ENCODE measurements around the gene TAS2R10. TPM values are rescaled to one million over a fixed set of nuclear protein-coding genes. Genes with fewer than 3 reads are reported as not detected.

Gene TAS2R10
- total and polyA plus RNA-seq, 2 donors (not counting 1 experiment from before 2014, with no cell fraction given): 0.27 TPM; not detected in 1

GRCh38 chr12:10783252-10783651, 42.9 kb downstream of the TAS2R10 start:
- ChIA-PET POLR2A (no interaction called here), CTCF (no interaction called here)
- H3K4me2 ChIP-seq (replicated peaks; ENCODE audit: low read depth, low read length, poor library complexity, severe bottlenecking): no peak overlapping the region
- H3K36me3 ChIP-seq (replicated peaks in 1 of 2; ENCODE audit: control extremely low read depth in 1 of 2, control insufficient read depth in 1 of 2, extremely low read depth in 1 of 2, insufficient read depth in 2 of 2, low read length in 1 of 2): no peaks in the 10 kb centered on the region
- H3K27me3 Mint-ChIP-seq: peaks cover 3% of the 10 kb centered on the region
- H3K27ac ChIP-seq (ENCODE audit: low read length in 2 of 2): no peak overlapping the region
- TF ChIP-seq CTCF (IDR thresholded peaks at IDR 0.05): no peak
- no peak for TF ChIP-seq EZH2 (IDR thresholded peaks at IDR 0.05; ENCODE audit: borderline replicate concordance, insufficient read depth, low read depth, low read length, poor library complexity, severe bottlenecking)
- no peaks in the 10 kb centered on the region for H3K9me3 ChIP-seq (ENCODE audit: control extremely low read depth in 1 of 3, control insufficient read depth in 2 of 3, insufficient read depth in 1 of 3, low read length in 2 of 3)
- H3K4me1 ChIP-seq (ENCODE audit: control insufficient read depth in 2 of 2, insufficient read depth in 2 of 2, low read length in 2 of 2): no peaks in the 10 kb centered on the region
- H4K20me1 ChIP-seq (ENCODE audit: control insufficient read depth, insufficient read depth, low read length, poor library complexity, severe bottlenecking): no peaks in the 10 kb centered on the region
- no peaks in the 10 kb centered on the region for H3K79me2 ChIP-seq (ENCODE audit: control insufficient read depth, insufficient read depth, low read length)
- H3K27ac Mint-ChIP-seq: no peak overlapping the region
- intact Hi-C loops (cut with micrococcal nuclease): no loop called here
- no peak overlapping the region for H2AFZ ChIP-seq (ENCODE audit: insufficient read depth, low read depth, low read length, poor library complexity, severe bottlenecking)
- H3K9me3 Mint-ChIP-seq (ENCODE audit: insufficient read depth): no peaks in the 10 kb centered on the region
- no peak overlapping the region for H3K4me3 Mint-ChIP-seq
- H3K4me1 Mint-ChIP-seq: no peaks in the 10 kb centered on the region
- H3K4me3 ChIP-seq (ENCODE audit: control extremely low read depth in 1 of 5, extremely low read depth in 1 of 5, insufficient read depth in 1 of 5, low read depth in 2 of 5, low read length in 4 of 5): no peak overlapping the region
- WGBS (ENCODE audit: insufficient coverage): no CpG with 5 or more reads among the region's 5 CpGs
- H3K9ac ChIP-seq (ENCODE audit: low read length): no peak overlapping the region
- H3K27me3 ChIP-seq (replicated peaks in 1 of 4; ENCODE audit: control extremely low read depth in 1 of 4, control insufficient read depth in 3 of 4, insufficient read depth in 4 of 4, low read length in 3 of 4): no peaks in the 10 kb centered on the region
- ATAC-seq (ENCODE audit: low read depth) (no peak), DNase-seq (no peak)

GRCh38 chr12:10779103-10779502, 47.1 kb downstream of the TAS2R10 start:
- TF ChIP-seq CTCF (IDR thresholded peaks at IDR 0.05) (no peak), EZH2 (IDR thresholded peaks at IDR 0.05; ENCODE audit: borderline replicate concordance, insufficient read depth, low read depth, low read length, poor library complexity, severe bottlenecking) (no peak)
- CTCF ChIA-PET: interaction anchor here (2.6 kb wide), 1 partner anchor 9 kb away, joined by 14 read pairs; no protein-coding TSS in a partner anchor
- H3K4me1 ChIP-seq (ENCODE audit: control insufficient read depth in 2 of 2, insufficient read depth in 2 of 2, low read length in 2 of 2): no peaks in the 10 kb centered on the region
- Mint-ChIP-seq H3K27ac (no peak overlapping the region), H3K4me3 (no peak overlapping the region), H3K4me1 (no peaks in the 10 kb centered on the region), H3K27me3 (peaks cover 15% of the 10 kb centered on the region), H3K9me3 (ENCODE audit: insufficient read depth) (no peaks in the 10 kb centered on the region)
- no peak overlapping the region for H3K4me3 ChIP-seq (ENCODE audit: control extremely low read depth in 1 of 5, extremely low read depth in 1 of 5, insufficient read depth in 1 of 5, low read depth in 2 of 5, low read length in 4 of 5)
- no peak overlapping the region for H2AFZ ChIP-seq (ENCODE audit: insufficient read depth, low read depth, low read length, poor library complexity, severe bottlenecking)
- no peaks in the 10 kb centered on the region for H3K9me3 ChIP-seq (ENCODE audit: control extremely low read depth in 1 of 3, control insufficient read depth in 2 of 3, insufficient read depth in 1 of 3, low read length in 2 of 3)
- H3K27ac ChIP-seq (ENCODE audit: low read length in 2 of 2): no peak overlapping the region
- H3K27me3 ChIP-seq (replicated peaks in 1 of 4; ENCODE audit: control extremely low read depth in 1 of 4, control insufficient read depth in 3 of 4, insufficient read depth in 4 of 4, low read length in 3 of 4): peaks cover 0 to 2% (median 0%) of the 10 kb centered on the region in 4 experiments
- WGBS (ENCODE audit: insufficient coverage): 89% methylated on average over 2 of the region's 2 CpGs
- intact Hi-C loops (cut with micrococcal nuclease): no loop called here
- no peaks in the 10 kb centered on the region for H4K20me1 ChIP-seq (ENCODE audit: control insufficient read depth, insufficient read depth, low read length, poor library complexity, severe bottlenecking)
- DNase-seq (no peak), ATAC-seq (ENCODE audit: low read depth) (no peak)
- H3K4me2 ChIP-seq (replicated peaks; ENCODE audit: low read depth, low read length, poor library complexity, severe bottlenecking): no peak overlapping the region
- no peaks in the 10 kb centered on the region for H3K79me2 ChIP-seq (ENCODE audit: control insufficient read depth, insufficient read depth, low read length)
- H3K9ac ChIP-seq (ENCODE audit: low read length): no peak overlapping the region
- no peaks in the 10 kb centered on the region for H3K36me3 ChIP-seq (replicated peaks in 1 of 2; ENCODE audit: control extremely low read depth in 1 of 2, control insufficient read depth in 1 of 2, extremely low read depth in 1 of 2, insufficient read depth in 2 of 2, low read length in 1 of 2)
- POLR2A ChIA-PET: no interaction called here

Small RNA genes lying within 50 kb of the gene (small RNA-seq; reads per million reads assigned to genes)
- gene PRR4 (ENCODE audit: insufficient read length, low read depth, low replicate concordance): not detected

Other genes with a start within 250 kb of the TAS2R10 start
- gene MAGOHB, start 212.7 kb downstream of the TAS2R10 start, total RNA-seq: 16.0 and 19.1 TPM in 2 replicates
- 8.1 and 13.1 TPM in 2 replicates for gene MAGOHB, start 212.7 kb downstream of the TAS2R10 start, polyA plus RNA-seq
- not detected in 2 replicates for gene STYK1, start 152.3 kb downstream of the TAS2R10 start, total RNA-seq
- gene STYK1, start 152.3 kb downstream of the TAS2R10 start, polyA plus RNA-seq: not detected in 2 replicates
- 60.8 and 62.6 TPM in 2 replicates for gene YBX3, start 103.0 kb downstream of the TAS2R10 start, total RNA-seq
- gene YBX3, start 103.0 kb downstream of the TAS2R10 start, polyA plus RNA-seq: 191 and 365 TPM in 2 replicates
- not detected in 2 replicates for gene TAS2R7, start 23.7 kb downstream of the TAS2R10 start, total RNA-seq
- gene TAS2R7, start 23.7 kb downstream of the TAS2R10 start, polyA plus RNA-seq: not detected in 2 replicates
- gene TAS2R8, start 19.1 kb downstream of the TAS2R10 start, total RNA-seq: not detected in 2 replicates
- gene TAS2R8, start 19.1 kb downstream of the TAS2R10 start, polyA plus RNA-seq: 0.20 TPM in 1 of 2 replicates, not detected in the other
- gene TAS2R9, start 16.2 kb downstream of the TAS2R10 start, total RNA-seq: not detected in 2 replicates
- gene TAS2R9, start 16.2 kb downstream of the TAS2R10 start, polyA plus RNA-seq: not detected in 2 replicates
- gene PRR4, start 23.1 kb upstream of the TAS2R10 start, total RNA-seq: 1.0 and 1.9 TPM in 2 replicates
- gene PRR4, start 23.1 kb upstream of the TAS2R10 start, polyA plus RNA-seq: 1.8 and 4.0 TPM in 2 replicates
- 33.6 and 39.7 TPM in 2 replicates for gene PRH1, start 57.9 kb upstream of the TAS2R10 start, total RNA-seq
- 5.9 and 20.9 TPM in 2 replicates for gene PRH1, start 57.9 kb upstream of the TAS2R10 start, polyA plus RNA-seq
- gene TAS2R13, start 83.2 kb upstream of the TAS2R10 start, total RNA-seq: 0.96 and 1.9 TPM in 2 replicates
- gene TAS2R13, start 83.2 kb upstream of the TAS2R10 start, polyA plus RNA-seq: 0.06 TPM in 1 of 2 replicates, not detected in the other
- not detected in 2 replicates for gene PRH2, start 102.9 kb upstream of the TAS2R10 start, total RNA-seq
- 0.89 and 2.6 TPM in 2 replicates for gene PRH2, start 102.9 kb upstream of the TAS2R10 start, polyA plus RNA-seq
- gene TAS2R14, start 112.9 kb upstream of the TAS2R10 start, total RNA-seq: 1.4 and 3.4 TPM in 2 replicates
- gene TAS2R14, start 112.9 kb upstream of the TAS2R10 start, polyA plus RNA-seq: 2.8 and 4.3 TPM in 2 replicates
- gene TAS2R50, start 160.6 kb upstream of the TAS2R10 start, total RNA-seq: 1.9 and 2.0 TPM in 2 replicates
- gene TAS2R50, start 160.6 kb upstream of the TAS2R10 start, polyA plus RNA-seq: 0.28 and 0.46 TPM in 2 replicates
- gene TAS2R20, start 171.9 kb upstream of the TAS2R10 start, total RNA-seq: 3.4 and 4.0 TPM in 2 replicates
- gene TAS2R20, start 171.9 kb upstream of the TAS2R10 start, polyA plus RNA-seq: 1.0 and 1.7 TPM in 2 replicates
- gene TAS2R19, start 196.3 kb upstream of the TAS2R10 start, total RNA-seq: 3.6 and 5.7 TPM in 2 replicates
- 0.34 and 0.42 TPM in 2 replicates for gene TAS2R19, start 196.3 kb upstream of the TAS2R10 start, polyA plus RNA-seq
- gene TAS2R31, start 205.0 kb upstream of the TAS2R10 start, total RNA-seq: 5.0 and 5.7 TPM in 2 replicates
- gene TAS2R31, start 205.0 kb upstream of the TAS2R10 start, polyA plus RNA-seq: 0.63 and 0.86 TPM in 2 replicates
- gene TAS2R46, start 235.9 kb upstream of the TAS2R10 start, total RNA-seq: 2.1 and 2.6 TPM in 2 replicates
- gene TAS2R46, start 235.9 kb upstream of the TAS2R10 start, polyA plus RNA-seq: 0.13 and 0.32 TPM in 2 replicates

Data from B cell (primary cell).